Stimulated activated CD8-positive, alpha-beta memory T cell treated with anti-CD3 and anti-CD28 coated beads, Interleukin-2, amount 100 ng/mL, for 1 hour (primary cell): Measurements from ENCODE around the gene ADAMTS2.

Experiments
- DNase-seq, 2 donors: peaks; one replicate each; pipeline ENCODE4 v3.0.0-alpha.2; 2020; ENCODE audit warnings: low read depth in 2 of 2

ADAMTS2 gene

DNA sequence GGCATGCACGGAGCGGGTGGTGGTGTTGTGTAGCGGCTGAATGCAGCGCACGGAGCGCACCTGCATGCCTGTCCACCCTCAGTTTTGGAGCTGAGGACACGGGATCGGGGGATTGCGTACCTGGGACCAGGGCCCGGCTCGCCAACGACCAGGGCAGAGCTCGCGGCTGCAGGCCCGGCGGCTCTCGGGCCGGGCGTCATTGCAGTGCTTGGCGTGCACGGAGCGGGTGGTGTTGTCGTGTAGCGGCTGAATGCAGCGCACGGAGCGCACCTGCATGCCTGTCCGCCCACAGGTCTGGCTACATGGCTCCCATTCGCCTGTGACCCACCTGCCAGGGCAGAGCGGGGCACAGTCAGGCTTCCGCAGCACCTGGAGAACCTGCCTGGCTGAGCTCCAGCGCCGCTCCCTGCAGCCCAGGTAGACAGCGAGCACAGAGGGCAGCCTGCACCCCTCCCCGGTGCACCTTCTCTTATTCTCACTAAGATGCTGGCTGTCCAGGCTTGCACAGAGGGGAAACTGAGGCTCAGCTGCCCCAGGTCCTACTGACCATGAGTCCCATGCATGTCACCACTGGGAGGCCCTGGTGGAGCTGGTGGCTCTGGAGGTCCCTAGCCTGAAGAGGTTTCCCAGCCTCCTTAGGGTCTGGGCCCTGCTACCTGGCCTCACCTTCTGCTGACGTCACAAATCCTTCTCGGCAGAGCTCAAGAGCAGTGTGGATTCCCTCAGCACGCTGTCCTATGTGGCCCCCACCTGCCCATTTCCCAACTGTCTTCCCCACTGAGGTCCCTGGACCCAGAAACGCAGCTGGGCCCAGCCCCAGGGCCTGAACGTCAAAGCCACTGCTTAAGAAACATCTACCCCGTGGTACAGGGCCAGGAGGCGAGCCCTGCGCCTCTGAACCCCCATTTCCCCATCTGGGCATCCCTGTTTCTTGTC is 220.1 kb downstream of the ADAMTS2 start:
- DNase-seq = no peak

DNA sequence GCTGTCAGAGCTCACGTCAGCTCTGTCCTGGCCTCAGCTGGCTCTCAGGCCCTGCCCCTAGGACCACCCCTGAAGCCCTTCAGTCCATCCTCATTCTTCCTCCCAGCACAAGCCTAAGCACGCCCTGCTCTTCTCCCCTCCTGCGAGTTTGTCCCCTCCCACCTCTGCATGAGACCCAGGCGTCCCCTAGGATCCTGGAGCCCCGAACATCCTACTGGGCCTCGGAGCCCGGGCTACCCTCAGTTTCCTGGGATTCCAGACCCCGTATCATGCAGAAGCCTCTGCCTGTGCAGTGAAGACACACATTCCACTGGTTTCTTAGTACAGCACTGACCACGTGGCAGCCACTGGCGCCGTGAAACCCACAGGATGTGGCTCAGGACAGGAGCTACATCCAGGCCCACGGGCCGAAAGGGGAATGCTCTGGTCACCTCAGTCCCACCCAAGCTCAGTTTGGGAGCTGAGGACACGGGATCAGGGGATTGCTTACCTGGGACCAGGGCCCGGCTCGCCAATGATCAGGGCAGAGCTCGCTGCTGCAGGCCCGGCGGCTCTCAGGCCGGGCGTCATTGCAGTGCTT is 220.9 kb downstream of the ADAMTS2 start:
- no peak for DNase-seq

DNA sequence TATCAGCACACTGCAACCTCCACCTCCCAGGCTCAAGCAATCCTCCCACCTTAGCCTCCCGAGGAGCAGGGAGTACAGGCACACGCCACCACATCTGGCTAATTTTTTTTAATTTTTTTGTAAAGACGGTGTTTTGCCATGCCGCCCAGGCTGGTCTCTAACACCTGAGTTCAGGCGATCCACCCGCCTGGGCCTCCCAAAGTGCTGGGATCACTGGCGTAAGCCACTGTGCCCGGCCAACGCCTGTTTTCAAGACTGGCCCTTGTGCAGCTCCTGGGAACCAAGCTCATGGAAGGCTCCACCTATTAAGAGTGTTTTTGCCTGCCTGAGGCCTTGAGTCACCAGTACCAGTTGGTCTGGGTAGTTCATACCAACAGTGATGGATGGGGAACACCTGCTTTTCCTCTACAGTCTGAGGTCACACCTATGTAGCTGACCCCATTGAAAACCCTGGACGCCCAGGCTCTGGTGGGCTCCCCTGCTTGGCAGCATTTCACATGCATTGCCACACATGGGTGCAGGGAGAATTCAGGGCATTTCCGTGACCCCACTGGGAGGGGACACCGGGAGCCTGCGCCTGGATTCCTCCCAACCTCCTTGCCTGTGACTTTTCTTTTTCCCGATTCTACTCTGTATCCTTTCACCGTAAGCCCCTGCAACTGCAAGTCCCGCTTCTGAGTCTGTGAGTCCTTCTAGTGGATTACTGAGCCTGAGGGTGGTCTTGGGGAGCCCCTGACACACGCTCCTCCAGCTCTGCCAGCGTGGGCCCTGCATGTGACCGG is 221.6 kb downstream of the ADAMTS2 start:
- no peak for DNase-seq

DNA sequence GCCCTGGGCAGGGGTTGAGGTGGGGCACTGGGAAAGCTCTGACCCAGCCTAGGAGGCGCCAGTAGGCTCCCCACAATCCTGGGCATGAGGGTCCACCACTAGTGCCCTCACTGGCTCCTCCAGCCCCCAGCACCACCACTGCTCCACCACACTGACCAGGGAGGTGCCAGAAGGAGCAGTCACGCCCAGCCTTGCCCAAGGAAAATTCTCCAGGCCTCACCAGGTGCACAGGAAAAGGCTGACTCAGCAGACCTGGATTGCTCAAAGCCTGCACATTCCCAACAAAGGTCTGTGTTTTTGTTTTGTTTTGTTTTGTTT is 222.2 kb downstream of the ADAMTS2 start:
- DNase-seq = no peak

- DNase-seq = no peak
These were observed 222.7 kb downstream of the ADAMTS2 start for GRCh38 chr5:179122411-179123108.

DNA sequence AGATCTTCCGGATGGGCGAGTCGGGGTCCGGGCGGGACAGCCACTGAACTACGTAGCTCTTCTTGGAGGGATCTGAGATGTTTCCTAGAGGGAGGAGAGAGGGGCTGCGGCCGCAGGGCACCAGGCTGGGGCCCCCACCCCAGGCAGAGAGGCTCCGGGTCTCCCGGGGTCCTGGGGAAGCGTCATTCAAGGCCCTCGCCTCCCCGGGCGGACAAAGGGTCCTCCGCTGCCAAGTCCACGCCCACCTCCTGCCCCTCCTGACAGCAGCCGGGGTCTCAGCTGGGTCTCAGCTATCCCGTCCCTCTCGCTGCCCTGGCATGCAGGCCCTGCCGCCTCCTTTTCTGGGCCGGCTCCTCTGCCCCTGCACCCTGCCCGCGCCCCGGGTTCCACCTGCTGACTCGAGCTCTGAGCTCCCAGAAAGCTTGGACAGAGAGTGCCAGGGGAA is 223.6 kb downstream of the ADAMTS2 start:
- no peak for DNase-seq

DNA sequence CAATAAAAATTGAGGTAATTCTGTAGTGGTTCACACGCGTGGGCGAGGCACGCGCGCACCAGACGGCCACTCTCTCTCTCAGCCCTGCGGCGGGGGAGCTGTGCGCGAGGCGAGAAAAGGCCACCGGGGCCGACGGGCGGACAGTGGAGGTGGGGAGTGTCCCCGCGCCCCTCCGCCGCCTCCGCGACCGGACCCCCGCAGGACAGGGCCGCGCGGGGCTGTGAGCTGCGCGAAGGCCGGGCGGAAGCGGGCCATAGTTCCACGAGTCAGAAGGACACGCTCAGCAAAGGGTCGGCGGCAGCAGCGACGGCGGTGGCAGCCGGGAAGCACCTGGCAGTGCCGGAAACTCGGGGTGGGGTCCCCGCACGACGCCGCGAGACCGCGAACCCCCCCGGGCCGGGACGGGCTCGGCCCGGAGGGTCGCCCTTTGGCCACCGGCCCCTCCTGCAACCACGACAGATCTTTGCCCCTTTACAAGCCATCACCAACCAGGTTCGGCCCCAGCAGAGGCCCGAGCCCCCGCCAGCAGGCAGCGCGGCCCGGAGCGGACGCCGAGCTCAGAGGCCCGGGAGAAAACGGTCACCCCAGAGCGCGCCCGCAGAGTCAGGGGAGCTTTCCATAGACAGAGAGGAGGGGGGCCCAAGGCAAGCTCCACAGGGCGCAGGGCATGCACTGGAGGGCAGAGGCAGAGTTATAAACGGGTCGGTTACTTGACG is 224.2 kb downstream of the ADAMTS2 start:
- DNase-seq = no peak

- DNase-seq = no peak
These were observed 224.8 kb downstream of the ADAMTS2 start for GRCh38 chr5:179120421-179120861.

DNA sequence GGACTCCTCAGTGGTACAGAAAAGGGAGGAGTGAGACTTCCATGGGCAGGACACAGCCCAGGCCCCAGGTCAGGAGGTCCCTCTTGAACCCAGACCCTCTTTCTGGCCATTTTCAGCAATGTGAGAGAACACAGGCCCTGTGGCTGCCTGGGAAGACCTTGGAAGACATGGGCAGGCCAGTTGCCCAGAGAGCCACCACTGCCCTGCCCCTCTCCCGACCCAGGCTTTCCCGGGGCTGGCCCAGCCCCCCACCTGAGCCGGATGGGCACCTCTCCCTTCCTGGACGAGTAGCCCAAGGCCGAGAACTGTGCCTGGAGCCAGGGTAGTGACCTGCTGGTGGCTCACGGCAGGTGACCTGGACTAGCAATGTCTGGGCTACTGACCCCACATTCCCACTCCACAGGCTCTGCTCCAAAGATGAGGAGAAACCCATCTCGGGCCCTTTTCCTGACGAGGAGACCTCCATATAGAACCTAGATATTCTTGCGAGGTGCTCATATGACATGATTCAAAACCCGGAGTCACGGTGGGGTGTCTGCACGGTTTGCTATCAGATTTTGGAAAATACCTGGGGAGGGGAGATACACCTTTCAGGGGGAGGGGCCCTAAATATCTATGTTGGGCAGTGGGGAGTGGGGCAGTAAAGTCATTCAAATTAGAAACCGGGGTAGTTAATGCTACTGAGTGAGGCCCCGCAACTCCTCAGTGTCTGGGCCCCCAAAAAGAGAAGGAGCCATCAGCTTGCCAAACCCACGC is 225.7 kb downstream of the ADAMTS2 start:
- no peak for DNase-seq

DNA sequence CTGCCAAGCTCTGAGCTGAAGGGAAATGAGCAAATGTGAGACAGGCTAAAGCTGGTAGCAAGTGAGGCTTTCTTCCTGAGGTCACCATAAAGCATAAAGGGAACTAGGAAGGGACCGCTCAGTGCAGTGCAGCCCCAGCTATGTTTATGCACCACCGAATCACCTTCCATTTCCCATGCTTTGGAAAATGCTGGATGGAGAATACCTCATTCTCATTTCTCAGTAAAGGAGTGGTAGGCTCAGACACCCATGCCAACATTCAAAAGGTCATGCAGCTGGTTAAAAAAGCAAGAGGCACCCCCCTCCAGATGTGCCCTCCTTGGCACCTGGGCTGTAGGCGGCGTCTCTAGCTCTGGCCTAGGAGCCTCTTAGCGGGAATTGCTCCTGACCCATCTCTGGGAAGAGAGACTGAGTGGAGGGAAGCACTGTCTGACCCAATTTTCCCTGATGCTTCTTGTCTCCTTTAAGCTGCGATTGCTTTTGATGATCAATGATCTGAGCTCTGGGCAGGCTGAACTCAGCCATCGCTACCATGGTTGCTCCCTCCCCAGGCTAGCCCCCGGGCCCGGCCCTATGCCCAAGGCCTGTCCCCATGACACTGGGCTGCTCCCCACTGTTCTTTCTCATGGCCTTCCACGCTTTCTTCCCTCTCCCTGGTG is 226.4 kb downstream of the ADAMTS2 start:
- no peak for DNase-seq

DNA sequence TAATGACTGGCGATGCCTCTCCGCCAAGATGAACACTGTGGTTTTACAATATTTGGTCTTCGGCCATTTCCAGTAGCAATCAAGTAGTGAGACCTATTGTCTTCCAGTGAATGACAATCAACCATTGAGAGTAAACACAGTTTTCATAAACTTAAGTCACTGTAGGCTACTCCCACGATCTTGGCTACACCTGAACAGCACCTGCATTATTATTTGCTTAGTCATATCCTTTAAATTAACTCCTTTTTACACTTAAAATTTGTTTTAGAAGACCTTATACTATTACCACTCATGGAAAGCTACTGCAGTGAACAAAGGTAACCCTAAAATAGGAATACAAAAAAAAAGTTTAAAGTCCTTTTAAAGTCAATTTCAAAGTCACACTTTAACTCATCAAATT is 226.9 kb downstream of the ADAMTS2 start:
- DNase-seq = no peak

GRCh38 chr5:179115845-179116524 is 229.3 kb downstream of the ADAMTS2 start:
- no peak for DNase-seq

- no peak for DNase-seq
These were observed 230.0 kb downstream of the ADAMTS2 start for GRCh38 chr5:179115307-179115706.

DNA sequence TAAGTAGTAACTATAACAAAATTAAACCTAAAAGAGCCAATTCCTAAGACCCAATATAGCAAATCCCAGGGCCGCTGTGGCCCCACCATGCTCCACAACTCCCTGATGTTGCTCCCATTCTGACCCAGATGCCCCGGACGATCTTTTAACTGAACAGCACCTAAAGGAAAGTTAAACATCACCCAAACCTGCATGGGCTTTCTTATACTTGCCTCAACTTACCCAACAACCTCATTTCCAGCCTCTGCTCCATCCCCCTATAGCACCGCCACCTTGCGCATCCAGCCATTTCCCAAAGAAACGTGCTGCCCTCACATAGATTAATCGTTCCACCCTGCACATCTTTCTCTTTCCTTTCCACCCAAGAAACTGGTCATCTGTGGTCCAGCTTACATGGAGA is 230.5 kb downstream of the ADAMTS2 start:
- no peak for DNase-seq

- DNase-seq = no peak
These were observed 231.2 kb downstream of the ADAMTS2 start for GRCh38 chr5:179113945-179114641.

GRCh38 chr5:179113143-179113530 is 232.1 kb downstream of the ADAMTS2 start:
- no peak for DNase-seq

- DNase-seq = no peak
These were observed 232.7 kb downstream of the ADAMTS2 start for GRCh38 chr5:179112469-179113142.
